IMR-90 (cell line): Measurements from ENCODE around the gene AOPEP. TPM values are rescaled to one million over a fixed set of nuclear protein-coding genes. Genes with fewer than 3 reads are reported as not detected.

Experiments
- ATAC-seq: fragments of 200-7000 bp; cut with Tn5 transposase; 2 replicates; pipeline ENCODE4 v1.9.1; 2020; ENCODE audit warnings: low read depth, mild to moderate bottlenecking, moderate library complexity
- BruUV-seq: library from RNA; stranded (reverse); fragments of 400-500 nt; replicated peaks from 2 replicates; lab custom pipeline; 2021; lab: Mats Ljungman, UMichigan
- CTCF ChIA-PET: fragments of 300-600 bp; formaldehyde crosslinking; extraction: SDS; loops from one replicate; lab custom pipeline; 2021; ENCODE audit warnings: antibody characterized with exemption; lab: Yijun Ruan, JAX
- POLR2A ChIA-PET: fragments of 300-600 bp; sonication (Branson Sonifier 250); formaldehyde crosslinking; loops from one replicate; lab custom pipeline; 2022; ENCODE audit warnings: antibody characterized with exemption; ENCODE audit not compliant: unreplicated experiment; lab: Charles Lee
- DNase-seq: peaks from one replicate; pipeline ENCODE4 v3.0.0; 2013
- H2AFZ ChIP-seq: replicated peaks from 2 replicates; pipeline ENCODE3; 2013; ENCODE audit warnings: low read length, mild to moderate bottlenecking; ENCODE audit not compliant: poor library complexity
- H2AK5ac ChIP-seq: 2 replicates; pipeline ENCODE4 v1.6.1; 2013; ENCODE audit warnings: low read depth, low read length, inconsistent platforms
- H2AK9ac ChIP-seq: replicated peaks from 2 replicates; pipeline ENCODE3; 2013; ENCODE audit warnings: mild to moderate bottlenecking, low read depth, low read length, moderate library complexity; ENCODE audit not compliant: poor library complexity
- H2BK120ac ChIP-seq: 2 replicates; pipeline ENCODE4 v1.6.1; 2013; ENCODE audit warnings: low read depth, low read length, inconsistent platforms
- H2BK15ac ChIP-seq: 3 replicates; pipeline ENCODE4 v1.6.1; 2013; ENCODE audit warnings: low read depth, low read length, inconsistent platforms
- H2BK20ac ChIP-seq: 2 replicates; pipeline ENCODE4 v1.6.1; 2013; ENCODE audit warnings: low read depth, mild to moderate bottlenecking, inconsistent platforms, low read length, moderate library complexity
- H2BK5ac ChIP-seq: 2 replicates; pipeline ENCODE4 v1.6.1; 2013; ENCODE audit warnings: mild to moderate bottlenecking, low read depth, low read length, inconsistent platforms; ENCODE audit not compliant: poor library complexity, severe bottlenecking
- H3K14ac ChIP-seq: replicated peaks from 2 replicates; pipeline ENCODE4 v1.6.1; 2013; ENCODE audit warnings: low read depth, low read length, inconsistent platforms
- H3K18ac ChIP-seq: 2 replicates; pipeline ENCODE4 v1.6.1; 2013; ENCODE audit warnings: low read depth, low read length, control low read depth
- H3K23ac ChIP-seq: 2 replicates; pipeline ENCODE4 v1.6.1; 2013; ENCODE audit warnings: low read depth, low read length, inconsistent platforms
- H3K27ac ChIP-seq: 2 replicates; pipeline ENCODE4 v1.5.1; 2013; ENCODE audit warnings: mild to moderate bottlenecking, control low read depth, low read length; ENCODE audit not compliant: insufficient read depth
- H3K27me3 ChIP-seq: 2 replicates; pipeline ENCODE4 v1.6.1; 2013; ENCODE audit warnings: low read length; ENCODE audit not compliant: control insufficient read depth, insufficient read depth
- H3K36me3 ChIP-seq: 2 replicates; pipeline ENCODE4 v1.6.1; 2013; ENCODE audit warnings: low read length, mixed read lengths; ENCODE audit not compliant: control insufficient read depth, insufficient read depth
- H3K4ac ChIP-seq: 2 replicates; pipeline ENCODE4 v1.6.1; 2013; ENCODE audit warnings: low read depth, low read length, inconsistent platforms
- H3K4me1 ChIP-seq: 2 replicates; pipeline ENCODE4 v1.6.1; 2013; ENCODE audit warnings: low read length, mixed read lengths; ENCODE audit not compliant: control insufficient read depth, insufficient read depth
- H3K4me2 ChIP-seq: 2 replicates; pipeline ENCODE4 v1.6.1; 2013; ENCODE audit warnings: low read depth, mild to moderate bottlenecking, control low read depth, low read length, moderate library complexity
- H3K4me3 ChIP-seq: 2 replicates; pipeline ENCODE4 v1.5.1; 2013; ENCODE audit warnings: low read depth, mild to moderate bottlenecking, control low read depth, low read length, moderate library complexity; ENCODE audit not compliant: insufficient read depth
- H3K56ac ChIP-seq: 2 replicates; pipeline ENCODE4 v1.6.1; 2013; ENCODE audit warnings: low read length, inconsistent platforms; ENCODE audit not compliant: insufficient read depth; ENCODE audit errors: extremely low read depth
- H3K79me1 ChIP-seq, 2 experiments: 2 replicates each; pipeline ENCODE4 v1.6.1; 2013; ENCODE audit warnings: low read length in 2 of 2, inconsistent platforms in 1 of 2, low read depth in 1 of 2
- H3K9ac ChIP-seq: 2 replicates; pipeline ENCODE4 v1.6.1; 2013; ENCODE audit warnings: low read depth, low read length, control low read depth
- H3K9me1 ChIP-seq: 2 replicates; pipeline ENCODE4 v1.6.1; 2013; ENCODE audit warnings: low read length, inconsistent platforms; ENCODE audit not compliant: insufficient read depth
- H3K9me3 ChIP-seq: 2 replicates; pipeline ENCODE4 v1.6.1; 2013; ENCODE audit warnings: low read length; ENCODE audit not compliant: control insufficient read depth, insufficient read depth
- H4K20me1 ChIP-seq: 2 replicates; pipeline ENCODE4 v1.6.1; 2013; ENCODE audit warnings: low read length, inconsistent platforms; ENCODE audit not compliant: insufficient read depth
- H4K5ac ChIP-seq: 2 replicates; pipeline ENCODE4 v1.6.1; 2013; ENCODE audit warnings: mild to moderate bottlenecking, low read depth, low read length, control low read depth
- H4K8ac ChIP-seq, 2 experiments: 2 replicates each; pipeline ENCODE4 v1.6.1; 2013; ENCODE audit warnings: low read depth in 2 of 2, low read length in 2 of 2, control low read depth in 1 of 2, inconsistent platforms in 1 of 2
- H4K91ac ChIP-seq: 2 replicates; pipeline ENCODE4 v1.6.1; 2013; ENCODE audit warnings: low read depth, low read length, inconsistent platforms; ENCODE audit not compliant: insufficient read depth
- BHLHE40 ChIP-seq: fragments of 150-350 bp; IDR thresholded peaks from 2 replicates; pipeline ENCODE4 v1.6.1; 2016; ENCODE audit warnings: mild to moderate bottlenecking, low read depth, low read length
- CEBPB ChIP-seq: IDR thresholded peaks from 2 replicates; pipeline ENCODE4 v1.6.1; 2012; ENCODE audit warnings: low read depth, low read length, improper control_type of control experiment
- FOS ChIP-seq: fragments of 150-350 bp; IDR thresholded peaks from 2 replicates; pipeline ENCODE4 v1.6.1; 2016; ENCODE audit warnings: low read depth, low read length
- MAFK ChIP-seq: IDR thresholded peaks from 2 replicates; pipeline ENCODE4 v1.6.1; 2012; ENCODE audit warnings: low read depth, low read length, improper control_type of control experiment
- NFE2L2 ChIP-seq: fragments of 150-350 bp; IDR thresholded peaks from 2 replicates; pipeline ENCODE4 v1.6.1; 2016; ENCODE audit warnings: low read depth, mild to moderate bottlenecking, low read length
- WGBS, 2 experiments: methylation state at CpG; one replicate each; pipeline versions ENCODE4 v1.1.5 to v1.1.7; 2013; ENCODE audit warnings: missing lambda C conversion rate in 2 of 2; ENCODE audit not compliant: insufficient read length in 1 of 2; ENCODE audit errors: extremely low coverage in 2 of 2; 5-methylcytosine and 5-hydroxymethylcytosine counted together
- dilution Hi-C: fragments of 300-500 bp; cut with HindIII; formaldehyde crosslinking; loops from one replicate; pipeline ENCODE4 v1.14.3; 2018; ENCODE audit warnings: low sequenced_read_pairs; ENCODE audit not compliant: unreplicated experiment
- in situ Hi-C: fragments of 300-500 bp; cut with MboI; formaldehyde crosslinking; loops from 3 replicates; pipeline ENCODE4 v1.14.3; 2019; ENCODE audit warnings: low sequenced_read_pairs, inconsistent platforms, mixed read lengths
- intact Hi-C: fragments of 100-400 bp; cut with micrococcal nuclease; formaldehyde crosslinking; loops from 2 replicates; pipeline ENCODE4 v1.10.0; 2022
- polyA plus RNA-seq, 3 experiments: library from polyadenylated mRNA; depleted of rRNA; stranded (reverse); fragments of >200 nt; gene quantifications; 2 replicates each; pipeline ENCODE4 v1.2.3, GENCODE V29; 2012; ENCODE audit warnings: low replicate concordance in 1 of 3
- total RNA-seq: library from RNA; depleted of rRNA; stranded (reverse); fragments of >200 nt; gene quantifications from 2 replicates; pipeline ENCODE4 v1.2.3, GENCODE V29; 2012
- TF ChIP-seq, protein P1 (sequence below): fragments of 150-350 bp; IDR thresholded peaks from 2 replicates; pipeline ENCODE4 v1.6.1; 2017; ENCODE audit warnings: mild to moderate bottlenecking, antibody characterized with exemption, low read length, low read depth

AOPEP gene
- total and polyA plus RNA-seq, 2 of the 4 experiments (the other 2 are of a cell fraction) = 34.9 to 38.7 TPM

DNA sequence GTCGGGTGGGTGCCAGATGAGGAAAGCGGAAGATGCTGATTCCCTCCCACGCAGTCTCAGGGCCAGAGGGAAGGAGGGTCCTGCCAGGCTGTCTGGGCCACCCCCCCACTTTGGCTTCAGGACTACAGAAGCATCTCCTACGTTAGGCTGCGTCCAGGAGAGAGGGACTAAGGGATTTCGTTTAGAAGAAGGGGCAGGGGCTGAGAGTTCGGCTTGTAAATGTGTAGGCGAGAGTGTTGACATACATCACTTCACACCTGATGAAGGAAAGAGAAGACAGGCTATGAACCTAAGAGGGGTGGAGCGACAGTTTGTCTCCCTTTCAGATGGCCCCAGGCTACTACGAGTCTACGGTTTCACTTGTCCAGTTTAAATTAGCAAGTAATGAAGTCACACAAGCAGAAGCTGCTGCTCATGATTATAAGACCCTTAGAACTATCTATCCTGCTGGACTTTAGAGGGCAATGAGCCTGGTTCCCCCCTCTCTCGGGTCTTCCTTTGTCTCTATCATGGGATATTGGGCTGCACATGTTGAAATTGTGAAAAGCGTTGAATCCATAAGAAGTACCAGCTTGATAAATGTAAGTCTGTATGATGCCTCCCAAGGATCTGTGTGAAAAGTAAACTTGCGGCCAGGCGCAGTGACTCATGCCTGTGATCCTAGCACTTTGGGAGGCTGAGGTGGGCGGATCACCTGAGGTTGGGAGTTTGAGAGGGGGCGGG lies 193.0 kb downstream of the AOPEP start:
- Histone ChIP-seq H2AK5ac (peak overlapping the region; percentile 95), H3K23ac (peak overlapping the region; percentile 80), H2BK15ac (peak overlapping the region; percentile 99), H2BK5ac (peak overlapping the region; percentile 69), H3K4me1 (peaks cover 40% of the 10 kb centered on the region), H4K5ac (peak overlapping the region; percentile 82), H2BK20ac (peak overlapping the region; percentile 96), H4K20me1 (no peaks in the 10 kb centered on the region), H3K56ac (peak overlapping the region; percentile 75), H2AK9ac (peak overlapping the region; percentile 38), H4K91ac (peak overlapping the region; percentile 93), H3K9ac (peak overlapping the region; percentile 41), H2BK120ac (peak overlapping the region; percentile 94), H3K4me3 (no peak overlapping the region), H3K27ac (peak overlapping the region; percentile 71), H4K8ac (peak overlapping the region; percentile 91 to 93; a peak in 3 of 4 replicates), H3K4ac (peak overlapping the region; percentile 94), H3K4me2 (peak overlapping the region; percentile 55; the same call in 1 of the 2 replicates), H2AFZ (peak overlapping the region; percentile 73), H3K27me3 (no peaks in the 10 kb centered on the region), H3K18ac (peak overlapping the region; percentile 83), H3K14ac (peak overlapping the region; percentile 88), H3K36me3 (no peaks in the 10 kb centered on the region), H3K9me1 (peaks cover 27% of the 10 kb centered on the region), H3K79me1 (peaks cover 27 to 47% of the 10 kb centered on the region in 2 experiments), H3K9me3 (no peaks in the 10 kb centered on the region)
- WGBS, 2 experiments = 40% methylated on average over 1 of the region's 17 CpGs; no CpG with 5 or more reads in 1 of the 2 experiments
- BruUV-seq = no TSS peak
- dilution Hi-C loops = no loop called here
- intact Hi-C loops = loop anchor here (2.0 to 10.0 kb wide), 4 partner anchors 53 to 237 kb away; no protein-coding TSS in a partner anchor
- ATAC-seq = no peak
- POLR2A ChIA-PET = interaction anchor here (0.6 to 1.4 kb wide), 2 partner anchors 16 to 88 kb away, joined by 5 to 7 read pairs; no protein-coding TSS in a partner anchor
- CTCF ChIA-PET = interaction anchor here (1.1 kb wide), 1 partner anchor 136 kb away, joined by 3 read pairs; no protein-coding TSS in a partner anchor
- in situ Hi-C loops = no loop called here
- TF ChIP-seq, protein P1, sequence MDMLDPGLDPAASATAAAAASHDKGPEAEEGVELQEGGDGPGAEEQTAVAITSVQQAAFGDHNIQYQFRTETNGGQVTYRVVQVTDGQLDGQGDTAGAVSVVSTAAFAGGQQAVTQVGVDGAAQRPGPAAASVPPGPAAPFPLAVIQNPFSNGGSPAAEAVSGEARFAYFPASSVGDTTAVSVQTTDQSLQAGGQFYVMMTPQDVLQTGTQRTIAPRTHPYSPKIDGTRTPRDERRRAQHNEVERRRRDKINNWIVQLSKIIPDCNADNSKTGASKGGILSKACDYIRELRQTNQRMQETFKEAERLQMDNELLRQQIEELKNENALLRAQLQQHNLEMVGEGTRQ = no peak
- TF ChIP-seq BHLHE40 (peak; percentile 58), MAFK (no peak), FOS (peak; percentile 53; the same call in 1 of the 2 replicates), CEBPB (no peak), NFE2L2 (no peak)
- peak; percentile 69 for DNase-seq
